Stimulated activated CD4-positive, alpha-beta T cell treated with anti-CD3 and anti-CD28 coated beads, Interleukin-4, amount 100 ng/mL, for 48 hours (primary cell): ENCODE results near the gene CFAP100.

ENCODE experiments used
- DNase-seq, 2 donors: peaks; one replicate each; pipeline ENCODE4 v3.0.0-alpha.2; 2020; ENCODE audit warnings: low read depth in 2 of 2

The CFAP100 gene

DNA sequence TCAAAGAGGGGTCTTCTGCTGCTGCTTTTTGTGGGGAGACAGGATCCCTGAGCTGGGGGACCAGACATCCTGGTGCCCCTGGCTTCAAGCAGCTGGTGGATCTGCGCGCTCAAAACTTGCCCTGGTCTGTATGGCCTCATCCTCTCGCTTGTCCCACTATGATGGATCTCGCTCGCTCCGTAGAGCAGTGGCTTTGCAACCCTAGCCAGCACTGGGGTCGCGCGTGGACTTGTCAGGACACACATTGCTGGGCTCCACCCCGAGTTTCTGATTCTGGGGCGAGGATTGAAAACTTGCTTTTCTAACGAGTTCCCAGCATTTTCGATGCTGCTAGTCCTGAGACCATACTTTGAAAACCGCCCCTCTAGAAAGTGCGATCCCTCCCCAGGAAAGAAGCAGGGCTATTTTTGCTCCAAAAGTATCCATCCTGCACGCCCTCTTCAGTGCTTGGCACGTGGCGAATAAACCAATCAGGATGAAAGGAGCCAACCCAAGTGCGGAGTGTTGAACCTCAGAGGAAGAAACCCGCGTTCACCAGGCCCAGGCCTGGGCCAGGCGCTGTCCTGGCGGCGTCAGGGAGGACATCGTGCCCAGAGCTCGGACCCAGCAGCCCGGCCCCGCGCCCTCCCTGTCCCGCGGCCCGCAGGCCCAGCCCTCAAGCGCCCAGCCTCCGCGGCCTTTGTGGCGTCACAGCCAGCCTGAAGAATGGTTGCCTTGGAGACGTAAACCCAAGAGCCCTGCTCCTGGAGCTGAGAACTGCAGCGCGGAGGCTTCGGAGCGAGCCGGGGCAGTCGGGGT lies at the start of gene CFAP100:
Gene CFAP100, plus strand, starts transcription at position 731 of the 798 bp plus-strand sequence. CDS start 1,092 bp downstream, outside the sequence.
- no peak for DNase-seq

DNA sequence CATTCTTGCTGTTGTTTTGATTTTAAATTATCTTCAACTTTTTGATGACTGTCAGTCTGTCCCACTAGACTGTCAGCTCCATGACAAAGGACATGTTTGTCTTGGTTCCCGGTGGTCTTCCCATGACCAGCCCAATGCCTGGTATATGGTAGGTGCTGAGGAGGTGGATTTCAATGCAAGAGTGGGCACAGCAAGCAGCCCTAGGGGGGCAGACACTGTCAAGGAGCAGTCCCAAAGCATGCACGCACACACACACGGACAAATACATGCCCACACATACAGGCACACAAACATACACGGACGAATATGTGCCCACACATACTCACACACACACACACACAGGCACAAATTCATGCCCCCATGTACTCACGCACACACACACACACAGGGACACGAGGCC lies 49.5 kb upstream of the CFAP100 start:
- DNase-seq: no peak

DNA sequence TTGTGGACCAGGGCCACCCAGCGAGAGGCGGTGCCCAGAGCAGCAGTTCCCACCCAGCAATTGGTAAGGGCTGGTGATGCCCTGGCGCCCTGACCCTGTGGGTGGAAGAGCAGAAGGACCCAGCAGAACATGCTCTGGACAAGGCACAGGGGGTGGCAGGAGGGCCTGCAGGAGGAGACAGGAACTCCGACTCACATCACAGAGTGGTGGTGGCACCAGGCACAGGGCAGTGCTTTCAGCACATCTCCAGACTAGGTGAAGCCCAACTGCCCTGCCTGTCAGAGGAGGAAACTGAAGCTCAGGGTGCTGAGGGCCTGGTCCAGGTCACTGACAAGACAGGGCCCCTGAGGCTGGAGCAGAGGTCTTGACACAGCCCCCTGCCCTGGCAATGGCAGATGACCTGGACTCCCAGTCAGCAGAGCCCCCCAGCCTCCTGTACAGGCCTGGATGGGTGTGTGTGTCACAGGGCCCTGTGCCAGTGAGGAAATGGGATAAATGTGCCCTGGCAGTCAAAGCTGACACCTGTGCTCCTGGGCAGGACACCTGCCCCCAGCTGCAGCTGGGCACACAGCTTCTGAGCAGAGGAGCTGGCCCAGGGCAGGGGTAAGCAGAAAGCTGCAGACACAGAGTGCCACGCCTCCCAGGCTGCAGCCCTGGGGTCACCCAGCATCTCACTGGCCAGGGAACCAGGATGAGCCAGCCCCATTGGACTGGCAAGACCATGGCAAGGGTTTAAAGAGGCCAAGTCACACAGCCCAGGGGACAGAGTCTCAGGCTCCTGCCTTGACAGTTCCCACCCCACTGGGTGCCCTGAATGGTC lies 48.9 kb upstream of the CFAP100 start:
- DNase-seq: no peak

DNA sequence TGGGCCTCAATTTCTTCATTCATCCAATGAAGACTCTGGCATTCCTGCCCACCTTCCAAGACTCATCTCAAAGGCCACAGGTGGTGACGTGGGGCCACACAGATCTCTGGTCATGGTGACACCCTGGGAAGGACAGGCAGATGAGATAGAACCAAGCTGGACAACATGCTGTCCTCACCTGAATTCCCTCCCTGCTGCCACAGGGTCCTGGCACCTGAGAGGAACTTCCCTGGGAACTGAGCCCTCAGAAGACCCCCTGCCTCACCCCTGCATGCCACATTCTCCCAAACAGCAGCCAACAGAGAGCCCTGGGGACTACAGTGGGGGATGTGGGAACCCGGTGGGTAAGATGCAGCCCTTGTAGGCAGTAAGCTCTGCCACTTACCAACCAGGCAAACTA lies 48.2 kb upstream of the CFAP100 start:
- no peak for DNase-seq

DNA sequence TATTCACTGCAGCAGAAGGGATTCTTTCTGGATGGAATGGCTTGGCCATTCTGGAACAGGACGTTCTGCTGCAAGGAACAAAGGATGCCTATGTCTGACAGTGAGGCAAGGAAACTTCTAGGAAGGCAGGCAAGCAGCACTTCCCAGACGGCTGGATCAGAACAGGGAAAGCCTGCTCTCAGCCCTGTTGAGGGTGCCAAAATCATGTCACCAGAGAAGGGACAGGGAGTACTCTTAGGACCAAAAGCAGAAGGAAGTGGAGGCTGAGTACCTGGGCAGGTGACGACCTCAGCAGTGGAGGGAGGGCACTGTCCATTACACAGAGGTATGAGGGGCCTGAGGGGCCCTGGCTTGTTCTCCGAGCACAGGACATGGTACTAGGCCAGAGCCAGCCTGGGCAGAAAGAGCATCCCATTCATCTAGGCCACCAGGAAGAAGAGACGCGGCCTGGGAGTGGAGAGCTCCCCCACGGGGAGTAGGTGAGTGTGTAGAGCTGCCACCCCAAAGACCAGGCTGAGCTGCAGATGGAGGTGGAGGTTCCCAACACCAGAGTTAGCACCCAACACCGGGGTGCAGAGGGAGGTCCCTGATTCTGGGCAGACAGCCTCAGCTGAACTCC lies 47.1 kb upstream of the CFAP100 start:
- no peak for DNase-seq

DNA sequence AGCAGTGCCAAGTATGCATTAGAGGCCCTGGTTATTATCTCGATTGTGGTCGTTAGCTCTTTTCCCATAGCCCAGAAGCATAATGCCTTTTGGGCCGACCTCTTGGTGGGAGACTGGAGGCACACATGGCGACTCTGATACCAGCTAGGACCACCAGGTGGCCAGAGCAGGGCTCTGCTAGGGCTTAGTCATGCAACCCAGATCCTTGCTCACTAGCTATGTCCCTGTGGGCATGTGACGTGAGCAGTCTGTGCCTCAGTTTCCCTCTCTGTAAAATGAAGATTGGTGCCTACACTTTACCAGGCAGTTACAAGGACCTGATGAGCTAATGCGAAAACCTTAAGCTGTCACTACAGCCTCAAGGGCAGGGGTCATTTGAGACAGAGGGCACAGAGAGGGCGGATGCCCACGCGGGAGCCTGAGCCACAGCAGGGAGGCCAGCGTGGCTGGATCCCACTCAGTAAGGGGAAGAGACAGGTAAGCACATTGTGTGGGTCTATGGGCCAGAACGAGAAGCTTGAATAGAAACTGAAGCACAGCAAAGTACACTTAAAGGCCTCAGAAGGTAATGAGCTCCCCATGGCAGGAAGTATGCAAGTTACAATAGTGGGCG lies 46.3 kb upstream of the CFAP100 start:
- no peak for DNase-seq

DNA sequence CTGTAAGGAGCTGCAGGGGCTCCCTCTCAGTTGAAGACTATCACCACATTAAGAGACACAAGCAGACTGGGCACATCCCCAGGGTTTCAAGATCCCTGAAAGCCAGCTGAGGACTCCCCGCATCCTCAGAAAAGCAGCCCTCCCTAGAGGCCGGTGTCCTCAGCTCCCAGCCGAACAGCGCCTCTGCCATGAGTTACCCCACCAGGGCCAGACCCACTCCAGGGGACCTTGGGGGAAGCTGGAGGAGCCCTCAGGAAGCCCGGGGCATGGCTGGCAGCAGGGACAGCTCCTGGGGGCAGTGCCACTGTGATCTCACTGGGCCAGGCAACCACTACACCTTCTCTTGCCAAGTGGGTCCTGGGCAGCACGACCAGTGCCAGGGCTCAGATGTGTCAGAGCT lies 45.6 kb upstream of the CFAP100 start:
- no peak for DNase-seq

DNA sequence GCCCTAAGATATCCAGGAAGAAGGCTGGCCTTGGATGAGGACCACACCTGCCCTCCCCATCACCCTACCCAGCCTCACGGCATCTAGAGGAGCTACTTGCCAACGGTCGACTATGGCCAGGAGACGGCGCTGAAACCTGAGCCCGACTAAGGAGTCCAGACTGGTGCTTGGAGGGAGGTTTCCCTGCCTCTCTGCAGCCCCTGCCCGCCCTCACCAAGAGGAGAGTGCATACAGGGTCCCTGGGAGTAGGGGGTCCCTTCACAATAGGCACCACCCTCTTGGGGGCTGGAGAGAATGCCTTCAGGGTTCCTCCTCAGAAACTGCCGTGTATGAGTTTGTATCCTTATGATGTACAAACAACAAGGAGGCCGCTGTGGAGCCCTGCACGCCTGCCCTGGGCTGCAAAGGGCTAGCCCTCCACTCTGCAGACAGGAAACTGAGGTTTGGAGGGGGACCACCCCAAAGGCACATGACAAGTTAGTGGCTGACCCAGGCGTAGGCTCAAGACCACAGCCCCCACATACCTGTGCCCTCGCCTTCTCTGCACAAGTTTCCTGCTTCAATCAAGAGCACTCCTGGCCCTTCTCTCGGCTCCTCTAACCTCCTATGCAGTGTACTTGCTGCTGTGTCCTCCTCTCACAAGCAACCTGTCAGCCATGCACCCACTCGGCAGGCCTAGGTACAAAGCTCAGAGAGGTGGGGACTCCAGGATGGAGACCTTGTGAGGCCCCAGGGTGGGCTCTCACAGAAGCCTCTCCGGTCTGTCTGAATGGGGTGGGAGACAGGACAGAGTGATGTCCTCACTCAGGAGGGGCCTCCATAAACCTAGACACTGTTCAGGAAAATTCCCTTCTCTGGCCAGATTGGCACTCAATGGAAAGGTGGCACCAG lies 44.9 kb upstream of the CFAP100 start:
- DNase-seq: no peak

DNA sequence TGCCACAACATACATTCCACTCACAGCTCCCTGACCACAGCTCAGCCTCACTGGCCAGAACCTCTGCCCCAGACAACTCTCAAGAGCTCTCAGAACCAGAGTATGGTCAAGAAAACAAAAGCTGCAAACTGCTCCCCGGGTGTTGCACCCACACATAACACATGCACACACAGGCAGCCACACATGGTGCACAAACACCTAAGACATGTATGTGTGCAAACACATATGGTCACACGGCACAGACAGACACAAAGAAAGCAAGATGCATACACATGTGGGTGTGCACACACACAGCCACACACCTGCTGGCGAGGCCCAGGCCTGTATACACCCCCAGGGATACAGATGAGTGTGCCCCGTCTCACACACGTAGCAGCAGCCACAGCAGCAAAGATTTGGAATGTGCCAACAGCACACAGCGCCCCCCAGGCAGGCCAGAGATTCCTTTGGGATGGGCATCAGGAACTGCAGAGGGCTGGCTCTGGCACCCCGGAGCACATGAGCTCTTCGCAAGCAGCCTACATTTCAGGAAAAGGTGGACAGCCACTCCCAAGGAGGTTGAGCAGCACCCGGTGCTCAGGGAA lies 44.1 kb upstream of the CFAP100 start:
- DNase-seq: no peak

DNA sequence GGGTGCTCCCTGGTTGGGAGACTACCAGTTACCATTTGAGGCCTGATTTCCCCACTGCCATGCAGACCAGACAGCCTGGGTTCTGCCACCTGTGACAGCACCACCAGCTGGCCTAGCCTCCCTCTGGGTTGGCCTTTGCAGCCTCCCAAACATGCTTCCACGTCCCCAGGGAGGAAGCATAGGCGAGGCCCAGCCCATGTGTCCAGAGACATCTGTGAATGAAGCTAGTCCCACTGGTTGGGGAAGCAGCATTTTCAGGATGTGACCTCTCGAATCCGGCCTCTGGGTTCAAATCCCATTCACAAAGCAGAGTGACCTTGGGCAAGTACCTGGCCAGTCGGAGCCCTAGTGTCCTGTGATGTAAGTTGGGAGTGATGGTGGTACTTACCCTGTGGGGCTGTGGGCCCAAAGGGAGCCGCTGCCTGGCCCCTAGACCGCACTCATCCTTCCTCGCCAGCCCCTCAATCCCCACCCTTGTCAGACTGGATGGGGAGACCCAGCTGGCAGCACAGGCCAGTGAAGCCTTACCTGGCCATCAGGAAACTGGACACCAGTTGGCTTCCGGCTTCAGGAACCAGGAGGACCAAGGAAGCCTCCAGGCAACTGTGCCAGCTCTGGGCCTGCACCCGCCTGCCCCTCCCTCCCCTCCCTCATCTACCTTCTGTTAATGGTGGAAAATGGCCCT lies 43.5 kb upstream of the CFAP100 start:
- DNase-seq: no peak

DNA sequence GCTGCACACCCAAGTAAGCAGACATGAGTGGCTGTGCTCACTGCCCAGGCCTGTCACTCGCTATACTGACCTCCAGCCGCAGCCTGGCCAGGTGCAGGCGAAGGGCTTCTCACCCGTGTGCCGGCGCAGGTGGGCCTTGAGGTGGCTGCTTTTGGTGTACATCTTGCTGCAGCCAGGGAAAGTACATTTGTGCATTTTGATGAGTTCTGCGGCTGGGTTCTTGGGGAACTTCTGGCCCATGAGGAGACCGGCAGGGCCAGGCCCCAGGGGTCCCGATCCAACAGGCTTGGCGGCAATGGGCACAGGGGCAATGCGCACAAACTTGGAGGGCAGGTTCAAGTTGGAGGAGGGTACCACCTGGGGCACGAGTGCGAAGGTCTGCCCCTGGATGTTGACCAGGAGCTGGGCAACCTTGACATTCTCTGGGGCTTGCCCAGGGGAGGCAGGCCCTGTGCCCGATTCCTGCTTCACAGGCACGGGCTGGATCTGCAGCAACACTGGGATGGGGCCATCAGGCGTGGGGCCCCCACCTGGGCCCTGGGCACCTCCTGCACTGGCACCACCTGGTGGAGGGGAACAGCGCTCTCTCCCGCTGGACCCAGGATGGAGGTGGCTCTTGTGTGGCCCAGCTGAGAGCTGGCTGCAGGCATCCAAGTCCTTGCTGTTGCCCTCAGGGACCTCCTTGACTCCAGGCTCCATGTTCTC lies 42.8 kb upstream of the CFAP100 start:
- no peak for DNase-seq

DNA sequence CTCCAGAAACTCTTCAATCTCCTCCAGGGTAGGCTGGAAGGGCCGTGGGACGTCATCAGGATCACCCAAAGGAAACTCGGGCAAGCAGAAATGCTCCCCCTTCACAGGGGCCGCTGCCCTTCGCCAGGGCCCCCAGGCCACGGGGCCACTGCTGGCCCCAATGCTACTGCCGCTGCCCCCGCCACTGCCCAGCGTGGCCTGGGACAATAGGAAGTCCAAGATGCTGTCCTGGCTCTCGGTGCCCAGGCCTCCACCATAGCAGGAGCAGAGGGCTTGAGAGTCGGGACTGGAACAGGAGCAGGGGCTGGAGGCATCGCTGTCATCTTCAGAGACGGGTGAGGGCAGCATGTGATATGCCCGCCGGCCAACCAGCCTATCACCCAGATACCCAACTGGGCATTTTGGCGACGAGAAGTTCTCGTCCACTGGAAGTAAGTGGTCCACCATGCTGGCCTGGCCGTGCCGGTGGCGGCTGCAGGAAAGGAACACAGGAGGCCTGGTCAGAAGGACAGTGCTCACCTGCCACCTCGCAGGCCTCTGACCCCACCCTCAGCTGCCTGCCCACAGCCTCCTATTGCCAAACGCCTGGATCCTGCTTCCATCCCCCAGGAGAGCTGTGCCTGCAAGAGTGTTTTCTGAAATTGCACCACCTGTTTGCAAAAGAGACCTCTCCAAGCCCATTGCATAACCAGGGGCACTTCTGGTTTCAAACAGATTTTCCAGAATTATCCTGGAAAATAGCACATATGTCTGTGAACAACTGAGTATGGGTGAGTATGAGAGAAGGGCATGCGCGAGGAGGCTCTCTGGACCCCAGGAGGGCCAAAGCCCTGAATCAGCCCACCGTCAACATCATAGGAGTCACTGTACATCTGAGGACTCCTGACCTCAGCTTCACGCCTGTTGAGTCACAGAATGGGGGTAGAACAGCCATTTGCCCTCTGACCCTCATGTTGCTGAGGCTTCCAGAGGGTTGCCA lies 41.9 kb upstream of the CFAP100 start:
- DNase-seq: no peak

DNA sequence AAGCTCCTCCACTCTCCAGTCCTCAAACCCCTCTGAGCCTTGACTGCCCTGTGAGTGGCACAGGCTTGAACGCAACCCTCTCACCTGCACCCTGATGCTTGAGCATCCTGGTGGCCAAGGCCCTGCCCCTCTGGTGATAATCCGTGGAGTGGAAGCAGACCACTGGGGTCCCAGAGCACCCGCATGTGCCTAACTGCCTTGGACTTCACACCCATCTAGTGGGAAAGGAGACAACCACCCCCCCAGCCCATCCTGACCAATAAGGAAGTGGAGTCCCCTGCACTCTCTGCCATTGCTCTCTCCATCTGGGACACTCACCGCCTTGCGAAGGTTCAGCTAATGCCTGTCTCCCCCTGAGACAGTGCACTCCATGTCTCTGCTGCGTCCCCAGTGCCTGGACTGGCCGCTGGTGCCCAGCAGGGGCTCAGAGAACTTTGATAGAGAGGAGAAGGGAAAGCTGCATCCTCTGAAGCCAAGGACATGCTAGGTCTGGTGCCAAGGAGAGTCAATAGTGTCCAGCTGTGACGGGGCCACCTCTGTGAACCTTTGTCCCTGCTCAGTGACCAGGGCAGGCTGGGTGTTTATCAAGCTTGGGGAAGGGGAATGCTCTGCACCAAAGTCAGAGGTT lies 40.9 kb upstream of the CFAP100 start:
- no peak for DNase-seq

DNA sequence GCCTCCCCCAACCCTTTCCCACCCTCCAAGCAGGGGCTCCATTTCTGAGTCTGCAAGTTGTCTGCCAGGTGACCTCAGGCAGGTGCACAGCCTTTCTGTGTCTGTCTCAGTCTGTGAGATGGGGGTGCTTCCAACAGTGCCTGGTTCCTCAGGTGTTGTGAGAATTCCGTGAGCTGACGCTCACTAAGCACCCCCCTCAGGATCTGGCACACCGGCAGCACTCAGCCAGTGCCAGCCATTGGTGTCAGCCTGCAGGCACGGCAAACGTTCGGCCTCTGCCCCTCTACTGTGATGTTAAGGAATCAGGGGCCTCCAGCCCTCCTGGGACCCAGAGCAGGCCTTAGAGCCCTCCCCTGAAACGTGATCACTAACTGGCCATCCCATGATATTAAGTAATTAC lies 39.9 kb upstream of the CFAP100 start:
- no peak for DNase-seq

DNA sequence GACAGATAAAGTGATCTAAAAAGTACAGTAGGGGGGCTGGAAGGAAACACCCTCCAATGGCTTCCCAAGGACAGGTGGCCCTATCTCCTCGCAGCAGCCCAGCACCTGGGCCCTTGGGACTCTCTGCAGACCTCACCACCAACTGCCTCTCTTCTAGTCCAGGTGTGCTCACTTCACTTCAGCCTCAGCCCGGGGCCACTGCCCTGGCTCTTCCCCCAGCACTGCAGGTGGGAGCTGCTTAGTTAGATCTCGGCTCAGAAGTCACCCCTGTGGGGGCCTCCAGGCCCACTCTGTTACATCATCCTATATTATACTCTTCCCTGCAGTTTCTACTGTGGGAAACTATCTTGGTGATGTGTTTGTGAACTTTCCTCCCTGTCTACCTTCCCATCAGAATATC lies 39.5 kb upstream of the CFAP100 start:
- DNase-seq: no peak

DNA sequence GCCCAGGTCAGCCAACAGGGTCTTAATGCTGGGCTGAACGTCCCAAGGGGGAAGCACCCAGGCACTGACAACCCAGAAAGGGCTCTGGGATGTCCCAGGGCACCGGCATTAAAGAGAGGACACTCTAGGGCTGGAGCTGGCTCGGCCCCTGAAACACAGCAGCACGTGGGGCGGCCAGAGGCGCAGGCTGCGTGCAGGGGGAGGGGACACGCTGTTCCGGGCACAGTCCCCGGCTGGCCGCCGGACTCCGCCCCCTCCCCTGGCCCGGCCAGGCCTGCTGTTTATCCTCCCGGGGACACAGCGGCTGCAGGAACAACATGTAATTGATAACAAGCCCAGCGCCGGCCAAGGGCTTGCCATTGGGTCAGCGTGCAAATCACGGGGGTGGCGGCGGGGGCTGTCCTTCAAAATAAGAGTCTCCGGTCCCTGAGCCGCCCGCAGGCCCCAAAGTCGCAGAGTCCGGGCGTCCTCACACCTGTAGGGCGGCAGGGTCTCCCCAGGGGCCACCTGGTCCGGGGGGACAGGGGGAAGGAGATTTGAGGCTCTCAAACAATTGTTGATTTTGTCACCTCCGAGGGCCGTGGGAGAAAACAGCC lies 38.8 kb upstream of the CFAP100 start:
- DNase-seq: no peak
